Measurements from ENCODE around the gene SCG2.

DNA sequence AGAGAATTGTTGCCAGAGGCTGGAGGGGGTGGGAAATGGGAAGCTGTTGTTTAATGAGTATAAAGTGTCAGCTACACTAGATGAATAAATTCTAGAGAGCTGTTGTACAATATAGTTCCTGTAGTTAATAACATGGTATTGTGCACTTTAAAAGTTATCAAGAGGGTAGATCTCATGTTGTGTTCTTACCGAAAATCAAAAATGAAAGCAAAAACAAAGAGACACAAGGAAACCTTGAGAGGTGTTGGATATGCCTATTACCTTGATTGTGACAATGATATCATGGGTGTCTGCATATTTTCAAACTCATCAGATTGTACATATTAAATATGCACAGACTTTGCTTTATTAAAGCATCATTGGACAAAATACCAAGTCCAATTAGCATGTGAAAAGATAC is 43.2 kb downstream of the SCG2 start:
- TF ChIP-seq, protein P1, sequence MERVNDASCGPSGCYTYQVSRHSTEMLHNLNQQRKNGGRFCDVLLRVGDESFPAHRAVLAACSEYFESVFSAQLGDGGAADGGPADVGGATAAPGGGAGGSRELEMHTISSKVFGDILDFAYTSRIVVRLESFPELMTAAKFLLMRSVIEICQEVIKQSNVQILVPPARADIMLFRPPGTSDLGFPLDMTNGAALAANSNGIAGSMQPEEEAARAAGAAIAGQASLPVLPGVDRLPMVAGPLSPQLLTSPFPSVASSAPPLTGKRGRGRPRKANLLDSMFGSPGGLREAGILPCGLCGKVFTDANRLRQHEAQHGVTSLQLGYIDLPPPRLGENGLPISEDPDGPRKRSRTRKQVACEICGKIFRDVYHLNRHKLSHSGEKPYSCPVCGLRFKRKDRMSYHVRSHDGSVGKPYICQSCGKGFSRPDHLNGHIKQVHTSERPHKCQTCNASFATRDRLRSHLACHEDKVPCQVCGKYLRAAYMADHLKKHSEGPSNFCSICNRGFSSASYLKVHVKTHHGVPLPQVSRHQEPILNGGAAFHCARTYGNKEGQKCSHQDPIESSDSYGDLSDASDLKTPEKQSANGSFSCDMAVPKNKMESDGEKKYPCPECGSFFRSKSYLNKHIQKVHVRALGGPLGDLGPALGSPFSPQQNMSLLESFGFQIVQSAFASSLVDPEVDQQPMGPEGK (tag by site-specific recombination; IDR thresholded peaks at IDR 0.05), result no peak
- no peak for TF ChIP-seq ZNF394 (tag by site-specific recombination; IDR thresholded peaks at IDR 0.05; ENCODE audit: borderline replicate concordance)
- no peak for TF ChIP-seq ZNF121 (tag by site-specific recombination; IDR thresholded peaks at IDR 0.05)
- TF ChIP-seq, protein P2, sequence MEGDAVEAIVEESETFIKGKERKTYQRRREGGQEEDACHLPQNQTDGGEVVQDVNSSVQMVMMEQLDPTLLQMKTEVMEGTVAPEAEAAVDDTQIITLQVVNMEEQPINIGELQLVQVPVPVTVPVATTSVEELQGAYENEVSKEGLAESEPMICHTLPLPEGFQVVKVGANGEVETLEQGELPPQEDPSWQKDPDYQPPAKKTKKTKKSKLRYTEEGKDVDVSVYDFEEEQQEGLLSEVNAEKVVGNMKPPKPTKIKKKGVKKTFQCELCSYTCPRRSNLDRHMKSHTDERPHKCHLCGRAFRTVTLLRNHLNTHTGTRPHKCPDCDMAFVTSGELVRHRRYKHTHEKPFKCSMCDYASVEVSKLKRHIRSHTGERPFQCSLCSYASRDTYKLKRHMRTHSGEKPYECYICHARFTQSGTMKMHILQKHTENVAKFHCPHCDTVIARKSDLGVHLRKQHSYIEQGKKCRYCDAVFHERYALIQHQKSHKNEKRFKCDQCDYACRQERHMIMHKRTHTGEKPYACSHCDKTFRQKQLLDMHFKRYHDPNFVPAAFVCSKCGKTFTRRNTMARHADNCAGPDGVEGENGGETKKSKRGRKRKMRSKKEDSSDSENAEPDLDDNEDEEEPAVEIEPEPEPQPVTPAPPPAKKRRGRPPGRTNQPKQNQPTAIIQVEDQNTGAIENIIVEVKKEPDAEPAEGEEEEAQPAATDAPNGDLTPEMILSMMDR (tag by site-specific recombination; IDR thresholded peaks at IDR 0.05), result no peak
- TF ChIP-seq, protein P3, sequence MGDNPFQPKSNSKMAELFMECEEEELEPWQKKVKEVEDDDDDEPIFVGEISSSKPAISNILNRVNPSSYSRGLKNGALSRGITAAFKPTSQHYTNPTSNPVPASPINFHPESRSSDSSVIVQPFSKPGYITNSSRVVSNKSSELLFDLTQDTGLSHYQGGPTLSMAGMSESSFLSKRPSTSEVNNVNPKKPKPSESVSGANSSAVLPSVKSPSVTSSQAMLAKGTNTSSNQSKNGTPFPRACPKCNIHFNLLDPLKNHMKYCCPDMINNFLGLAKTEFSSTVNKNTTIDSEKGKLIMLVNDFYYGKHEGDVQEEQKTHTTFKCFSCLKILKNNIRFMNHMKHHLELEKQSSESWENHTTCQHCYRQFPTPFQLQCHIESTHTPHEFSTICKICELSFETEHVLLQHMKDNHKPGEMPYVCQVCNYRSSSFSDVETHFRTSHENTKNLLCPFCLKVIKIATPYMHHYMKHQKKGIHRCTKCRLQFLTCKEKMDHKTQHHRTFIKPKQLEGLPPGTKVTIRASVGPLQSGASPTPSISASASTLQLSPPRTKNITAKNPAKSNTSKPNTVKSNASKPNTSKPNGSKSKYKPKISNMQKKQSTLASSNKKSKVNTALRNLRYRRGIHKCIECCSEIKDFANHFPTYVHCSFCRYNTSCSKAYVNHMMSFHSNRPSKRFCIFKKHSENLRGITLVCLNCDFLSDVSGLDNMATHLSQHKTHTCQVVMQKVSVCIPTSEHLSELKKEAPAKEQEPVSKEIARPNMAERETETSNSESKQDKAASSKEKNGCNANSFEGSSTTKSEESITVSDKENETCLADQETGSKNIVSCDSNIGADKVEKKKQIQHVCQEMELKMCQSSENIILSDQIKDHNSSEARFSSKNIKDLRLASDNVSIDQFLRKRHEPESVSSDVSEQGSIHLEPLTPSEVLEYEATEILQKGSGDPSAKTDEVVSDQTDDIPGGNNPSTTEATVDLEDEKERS (tag by site-specific recombination; IDR thresholded peaks at IDR 0.05), result no peak
- TF ChIP-seq, protein P4, sequence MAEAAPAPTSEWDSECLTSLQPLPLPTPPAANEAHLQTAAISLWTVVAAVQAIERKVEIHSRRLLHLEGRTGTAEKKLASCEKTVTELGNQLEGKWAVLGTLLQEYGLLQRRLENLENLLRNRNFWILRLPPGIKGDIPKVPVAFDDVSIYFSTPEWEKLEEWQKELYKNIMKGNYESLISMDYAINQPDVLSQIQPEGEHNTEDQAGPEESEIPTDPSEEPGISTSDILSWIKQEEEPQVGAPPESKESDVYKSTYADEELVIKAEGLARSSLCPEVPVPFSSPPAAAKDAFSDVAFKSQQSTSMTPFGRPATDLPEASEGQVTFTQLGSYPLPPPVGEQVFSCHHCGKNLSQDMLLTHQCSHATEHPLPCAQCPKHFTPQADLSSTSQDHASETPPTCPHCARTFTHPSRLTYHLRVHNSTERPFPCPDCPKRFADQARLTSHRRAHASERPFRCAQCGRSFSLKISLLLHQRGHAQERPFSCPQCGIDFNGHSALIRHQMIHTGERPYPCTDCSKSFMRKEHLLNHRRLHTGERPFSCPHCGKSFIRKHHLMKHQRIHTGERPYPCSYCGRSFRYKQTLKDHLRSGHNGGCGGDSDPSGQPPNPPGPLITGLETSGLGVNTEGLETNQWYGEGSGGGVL (tag by site-specific recombination; IDR thresholded peaks at IDR 0.05), result no peak
- no peak for TF ChIP-seq ZXDB (tag by site-specific recombination; IDR thresholded peaks at IDR 0.05)
- TF ChIP-seq ZNF404 (tag by site-specific recombination; IDR thresholded peaks at IDR 0.05), result no peak
- no peak for TF ChIP-seq REPIN1 (tag by site-specific recombination; IDR thresholded peaks at IDR 0.05; ENCODE audit: low read depth)

All from HEK293 (cell line).